ENCODE measurements around the gene CACNA1C.

The CACNA1C gene

DNA sequence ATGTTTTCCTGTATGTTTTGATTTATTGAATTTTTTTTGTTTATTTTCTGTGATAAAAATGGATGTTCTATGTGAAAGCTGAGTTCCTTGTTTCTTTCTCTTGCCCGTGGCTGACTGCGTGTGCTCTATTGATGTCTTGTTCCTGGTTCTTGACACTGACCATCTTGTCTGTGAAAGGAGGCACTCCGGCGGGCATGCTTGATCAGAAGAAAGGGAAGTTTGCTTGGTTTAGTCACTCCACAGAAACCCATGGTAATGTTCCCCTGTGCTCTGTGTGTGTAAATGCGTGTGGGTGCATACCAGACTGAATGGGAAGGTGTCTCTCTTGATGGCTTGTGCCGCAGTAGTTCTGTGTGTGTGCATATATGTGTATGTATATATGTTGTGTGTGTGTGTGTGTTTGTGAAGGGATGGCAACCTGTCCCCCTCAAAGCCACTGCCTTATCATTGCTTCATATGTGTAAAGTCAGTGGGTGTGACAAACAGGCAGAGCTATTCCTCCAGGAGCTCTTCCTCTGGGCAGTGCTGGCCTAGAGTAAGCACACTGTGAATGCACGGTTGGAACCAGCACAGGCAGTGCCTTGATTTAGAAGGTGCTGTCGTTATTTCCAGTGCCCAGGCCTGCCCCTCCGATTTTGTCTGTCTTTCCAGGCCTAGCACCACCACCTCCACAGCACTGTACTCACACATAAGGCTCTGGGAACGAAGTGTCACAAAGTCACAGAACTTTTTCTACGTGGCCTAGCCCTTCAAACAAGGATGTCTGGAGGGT is 494.7 kb downstream of the CACNA1C start:
- no peaks in the 10 kb centered on the region for H3K27me3 ChIP-seq
- peaks cover 0 to 9% (median 0%) of the 10 kb centered on the region in 11 experiments; a peak in 2 of 22 replicates for H3K9me3 ChIP-seq (replicated peaks in 1 of 11)
- no peak for TF ChIP-seq Cebpa-rat (IDR thresholded peaks at IDR 0.05)
- no peak overlapping the region for H3K9ac ChIP-seq
- H3K4me1 ChIP-seq: peaks cover 0 to 8% (median 3%) of the 10 kb centered on the region in 10 experiments; a peak in 3 of 20 replicates
- no peaks in the 10 kb centered on the region for H4K20me1 ChIP-seq
- H3K4me3 ChIP-seq: no peak overlapping the region
- no peak overlapping the region for H3K27ac ChIP-seq
- H3K4me2 ChIP-seq: 0 out of 22 replicates have a peak overlapping the region, but pooled peaks of 1 of the 11 experiments have one; percentile 14
- H3K36me3 ChIP-seq: no peaks in the 10 kb centered on the region

- H3K27ac ChIP-seq: no peak overlapping the region
- peaks cover 0 to 9% (median 0%) of the 10 kb centered on the region in 11 experiments; a peak in 2 of 22 replicates for H3K9me3 ChIP-seq (replicated peaks in 1 of 11)
- peaks cover 0 to 8% (median 3%) of the 10 kb centered on the region in 10 experiments; a peak in 3 of 20 replicates for H3K4me1 ChIP-seq
- no peak overlapping the region for H3K4me2 ChIP-seq
- no peak for TF ChIP-seq Cebpa-rat (IDR thresholded peaks at IDR 0.05)
- H4K20me1 ChIP-seq: no peaks in the 10 kb centered on the region
- no peak overlapping the region for H3K9ac ChIP-seq
- no peaks in the 10 kb centered on the region for H3K36me3 ChIP-seq
- H3K27me3 ChIP-seq: no peaks in the 10 kb centered on the region
- H3K4me3 ChIP-seq: no peak overlapping the region
Measured at GRCh38 chr12:2548081-2548480, 495.3 kb downstream of the CACNA1C start.

DNA sequence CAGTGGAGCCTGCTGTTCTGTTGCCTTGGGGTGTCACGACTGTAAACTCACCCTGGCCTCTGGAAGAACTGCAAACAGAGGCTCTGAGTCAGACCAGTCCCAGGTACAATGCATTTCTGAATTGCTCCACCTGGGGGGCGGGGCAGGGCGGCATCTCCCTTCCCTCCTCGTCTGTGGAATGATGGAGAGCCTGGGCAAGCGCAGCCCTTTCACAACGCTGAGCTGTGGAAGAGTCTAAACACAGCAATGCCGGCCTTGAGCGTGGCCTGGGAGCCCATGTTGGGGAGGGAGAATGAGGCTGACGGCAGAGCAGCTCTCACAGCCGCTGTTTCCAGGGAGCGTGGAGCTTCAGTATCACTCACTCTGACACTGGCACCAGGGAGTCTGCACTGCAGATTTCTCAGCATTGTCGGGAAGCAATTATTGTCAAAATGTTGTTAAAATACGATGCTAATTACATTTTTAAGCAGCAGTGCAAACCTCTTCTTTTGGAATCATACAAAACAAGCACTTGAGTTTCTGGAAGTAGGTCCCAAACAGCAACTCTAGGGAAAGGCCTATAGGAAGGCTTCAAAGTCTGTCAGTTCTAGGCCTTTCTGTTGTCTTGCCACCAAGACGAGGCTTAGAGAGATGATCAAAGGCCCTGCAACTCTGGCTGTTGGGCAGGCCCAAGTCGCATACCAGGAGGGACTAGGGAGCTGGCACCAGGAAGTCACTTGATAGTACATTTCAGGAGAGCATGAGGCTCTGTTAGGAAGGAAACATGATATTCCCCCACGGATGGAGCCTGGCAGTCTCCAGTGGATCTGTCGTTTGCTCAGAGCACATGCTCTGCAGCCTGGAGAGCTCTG is 498.0 kb downstream of the CACNA1C start:
- Histone ChIP-seq H3K27me3 (no peaks in the 10 kb centered on the region), H3K36me3 (no peaks in the 10 kb centered on the region), H3K27ac (no peak overlapping the region), H3K4me3 (no peak overlapping the region), H3K4me2 (0 out of 22 replicates have a peak overlapping the region, but pooled peaks of 1 of the 11 experiments have one; percentile 17), H3K9ac (no peak overlapping the region), H3K9me3 (replicated peaks in 1 of 11) (peaks cover 0 to 8% (median 0%) of the 10 kb centered on the region in 11 experiments; a peak in 2 of 22 replicates), H4K20me1 (no peaks in the 10 kb centered on the region), H3K4me1 (peaks cover 0 to 8% (median 3%) of the 10 kb centered on the region in 10 experiments; a peak in 3 of 20 replicates)
- TF ChIP-seq Cebpa-rat (IDR thresholded peaks at IDR 0.05): no peak

- no peak overlapping the region for H3K9ac ChIP-seq
- H3K27ac ChIP-seq: no peak overlapping the region
- peaks cover 0 to 8% (median 3%) of the 10 kb centered on the region in 10 experiments; a peak in 3 of 20 replicates for H3K4me1 ChIP-seq
- H3K36me3 ChIP-seq: no peaks in the 10 kb centered on the region
- TF ChIP-seq Cebpa-rat (IDR thresholded peaks at IDR 0.05): no peak
- peaks cover 0 to 1% (median 0%) of the 10 kb centered on the region in 11 experiments; a peak in 2 of 22 replicates for H3K9me3 ChIP-seq (replicated peaks in 1 of 11)
- no peak overlapping the region for H3K4me3 ChIP-seq
- H3K4me2 ChIP-seq: peak overlapping the region in 1 of 11 experiments; percentile 17; a peak in 1 of 22 replicates
- H4K20me1 ChIP-seq: no peaks in the 10 kb centered on the region
- no peaks in the 10 kb centered on the region for H3K27me3 ChIP-seq
Measured at GRCh38 chr12:2551412-2551900, 498.7 kb downstream of the CACNA1C start.

GRCh38 chr12:2552000-2552756 is 499.4 kb downstream of the CACNA1C start:
- TF ChIP-seq Cebpa-rat (IDR thresholded peaks at IDR 0.05): no peak
- Histone ChIP-seq H3K27me3 (no peaks in the 10 kb centered on the region), H3K9ac (no peak overlapping the region)

DNA sequence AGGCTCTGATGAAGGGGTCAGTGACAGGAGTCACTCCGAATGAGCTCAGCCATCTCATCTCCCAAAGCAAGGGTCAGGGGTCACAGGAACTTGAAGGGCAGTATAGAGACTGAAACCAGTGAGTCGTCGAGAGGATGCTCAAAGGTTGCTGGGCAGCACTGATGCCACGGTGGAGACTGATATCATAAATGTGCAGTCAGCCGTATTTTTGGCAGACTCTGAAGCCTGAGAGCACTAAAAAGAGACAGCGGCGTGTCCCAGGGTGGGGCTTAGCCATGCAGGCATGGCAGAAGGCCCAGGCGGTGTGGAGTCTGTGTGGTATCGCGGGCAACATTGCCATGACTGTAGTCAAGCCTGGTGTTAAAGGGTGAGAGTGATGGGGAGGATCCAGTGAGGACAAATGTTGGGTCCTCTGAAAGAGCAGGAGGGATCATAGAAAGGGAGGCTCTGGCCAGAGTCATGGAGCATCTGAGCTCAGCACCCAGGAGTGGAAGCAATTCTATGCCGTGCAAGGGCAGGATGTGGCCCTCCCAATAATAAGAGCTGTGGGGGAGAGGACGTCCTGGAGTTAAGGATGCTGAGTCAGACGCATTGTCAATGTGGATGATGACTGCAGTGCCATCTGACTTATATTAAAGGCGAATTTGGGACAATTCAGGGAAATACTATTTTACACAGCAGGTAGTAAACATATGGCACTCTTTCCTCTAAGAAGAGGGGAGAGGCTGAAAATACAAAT is 500.8 kb downstream of the CACNA1C start:
- TF ChIP-seq Cebpa-rat (IDR thresholded peaks at IDR 0.05): no peak
- H3K4me1 ChIP-seq: peaks cover 0 to 8% (median 0%) of the 10 kb centered on the region in 10 experiments; a peak in 2 of 20 replicates
- H3K4me3 ChIP-seq: no peak overlapping the region
- no peaks in the 10 kb centered on the region for H3K36me3 ChIP-seq
- H3K9ac ChIP-seq: no peak overlapping the region
- no peak overlapping the region for H3K27ac ChIP-seq
- H3K9me3 ChIP-seq (replicated peaks in 1 of 11): no peaks in the 10 kb centered on the region
- no peaks in the 10 kb centered on the region for H4K20me1 ChIP-seq
- H3K4me2 ChIP-seq: no peak overlapping the region
- no peaks in the 10 kb centered on the region for H3K27me3 ChIP-seq

More at GRCh38 chr12:2552000-2552756, 499.4 kb downstream of the CACNA1C start:
- Histone ChIP-seq H4K20me1 (no peaks in the 10 kb centered on the region), H3K4me1 (peaks cover 0 to 8% (median 3%) of the 10 kb centered on the region in 10 experiments; a peak in 3 of 20 replicates), H3K4me3 (no peak overlapping the region), H3K27ac (no peak overlapping the region), H3K9me3 (replicated peaks in 1 of 11) (no peaks in the 10 kb centered on the region), H3K36me3 (no peaks in the 10 kb centered on the region), H3K4me2 (0 out of 22 replicates have a peak overlapping the region, but pooled peaks of 1 of the 11 experiments have one; percentile 17)

DNA sequence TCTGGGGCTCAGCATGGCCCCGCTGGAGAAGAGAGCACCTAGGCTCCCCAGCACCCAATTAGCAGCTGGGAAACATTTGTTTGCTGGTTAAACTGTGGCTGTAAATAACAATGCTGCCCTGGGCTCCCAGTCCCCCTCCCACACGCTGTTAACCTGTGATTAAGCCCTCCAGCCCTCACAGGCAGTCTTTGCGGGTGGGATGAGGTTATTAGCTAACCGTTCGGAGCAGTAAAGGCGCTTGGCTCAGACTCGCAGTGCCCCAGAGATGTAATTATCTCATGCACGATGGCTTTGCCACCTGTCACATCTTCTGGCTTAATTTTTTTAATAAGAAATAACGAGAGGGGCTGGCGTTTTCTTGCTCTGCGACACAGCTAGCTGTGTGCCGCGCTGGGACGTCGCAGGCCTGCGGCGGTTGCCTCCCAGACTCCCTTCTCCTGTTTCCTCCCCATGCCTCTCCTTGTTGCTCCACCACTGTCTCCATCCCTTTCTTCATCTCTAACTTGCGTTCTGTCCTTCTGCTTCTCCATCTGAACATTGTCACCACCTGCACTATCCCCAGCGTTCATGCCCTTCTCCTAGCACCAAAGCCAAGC is 502.8 kb downstream of the CACNA1C start:
- no peak for TF ChIP-seq Cebpa-rat (IDR thresholded peaks at IDR 0.05)
- no peak overlapping the region for H3K9ac ChIP-seq
- no peaks in the 10 kb centered on the region for H3K36me3 ChIP-seq

More for the DNA sequence above, 502.8 kb downstream of the CACNA1C start:
- Histone ChIP-seq H3K4me1 (peaks cover 2 to 16% (median 13%) of the 10 kb centered on the region in 10 experiments; a peak in 19 of 20 replicates), H4K20me1 (no peaks in the 10 kb centered on the region), H3K9me3 (replicated peaks in 1 of 11) (no peaks in the 10 kb centered on the region), H3K4me2 (no peak overlapping the region), H3K4me3 (no peak overlapping the region), H3K27ac (no peak overlapping the region), H3K27me3 (no peaks in the 10 kb centered on the region; a peak in 1 of 22 replicates)
